Measurements from ENCODE around the gene FNDC7.
A peak's percentile ranks its signal among the peaks of the same experiment; 100 is the strongest.
"Not testable (repeated sequence)": the region's sequence is repeated elsewhere in the genome, so short reads cannot be mapped to it uniquely, and the experiment has no call there.

Gene FNDC7

DNA sequence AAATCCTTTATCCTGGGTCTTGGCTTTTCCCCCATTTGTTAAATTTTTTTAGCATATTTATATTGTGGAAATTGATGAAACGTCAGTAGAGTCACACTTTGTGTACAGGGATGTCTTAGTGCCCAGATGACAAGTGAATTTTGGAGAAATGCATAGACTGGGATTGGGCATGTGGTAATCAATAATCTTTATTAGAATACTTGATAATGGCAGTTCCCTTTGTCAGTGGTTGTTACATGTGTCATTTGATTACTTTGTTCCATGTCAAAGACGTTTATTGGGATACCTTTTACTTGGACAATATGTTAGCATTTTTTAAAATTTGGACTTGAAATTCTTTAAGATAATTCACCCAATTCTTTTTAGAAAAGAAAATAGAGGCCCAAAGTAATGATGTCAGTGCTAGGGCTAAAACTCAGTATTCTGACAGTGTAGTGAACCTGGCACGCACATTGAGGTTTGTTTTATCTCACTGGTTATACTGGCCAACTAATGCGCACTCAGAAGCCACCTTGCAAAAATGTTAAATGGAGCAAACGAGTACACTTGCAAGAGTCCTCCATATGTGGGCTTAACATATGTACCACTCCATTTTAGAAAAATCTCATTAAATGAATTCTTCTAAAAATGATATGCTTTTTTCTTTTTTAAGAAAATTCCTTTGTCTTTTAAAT lies 11.4 kb upstream of the FNDC7 start:
- DNase-seq, result no peak

DNA sequence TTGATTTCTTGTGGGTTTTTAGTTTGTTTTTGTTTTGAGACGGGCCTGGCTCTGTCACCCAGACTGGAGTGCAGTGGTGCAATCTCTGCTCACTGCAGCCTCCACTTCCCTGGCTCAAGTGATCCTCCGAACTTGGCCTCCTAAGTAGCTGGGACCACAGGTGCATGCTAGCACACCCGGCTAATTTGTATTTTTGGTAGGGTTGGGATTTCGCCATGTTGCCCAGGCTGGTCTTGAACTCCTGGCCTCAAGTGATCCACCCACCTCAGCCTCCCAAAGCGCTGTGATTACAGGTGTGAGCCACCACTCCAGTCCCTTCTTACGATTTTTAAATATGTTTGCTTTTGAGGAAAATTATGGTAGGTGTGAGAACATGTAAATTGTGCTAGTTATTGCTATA lies 10.6 kb upstream of the FNDC7 start:
- DNase-seq, result not testable (repeated sequence)

DNA sequence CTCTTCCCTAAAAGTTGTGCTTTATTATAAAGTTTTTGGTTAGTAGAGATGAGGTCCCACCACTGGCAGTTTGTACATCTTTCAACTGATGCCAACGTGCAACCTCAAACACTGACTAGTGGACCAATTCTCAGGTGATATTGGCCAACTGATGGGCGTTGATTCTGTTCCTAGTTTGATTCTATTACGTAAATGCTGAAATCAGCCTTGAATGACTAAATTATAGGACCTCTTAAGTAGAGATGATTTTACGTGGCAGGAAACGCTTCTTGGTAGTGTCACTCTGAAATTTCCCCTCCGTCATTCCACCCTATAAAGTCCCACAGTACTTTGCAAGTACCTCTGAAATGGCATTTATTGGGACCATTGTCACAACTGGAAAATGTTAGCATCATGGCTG lies 8.8 kb upstream of the FNDC7 start:
- DNase-seq, result no peak

DNA sequence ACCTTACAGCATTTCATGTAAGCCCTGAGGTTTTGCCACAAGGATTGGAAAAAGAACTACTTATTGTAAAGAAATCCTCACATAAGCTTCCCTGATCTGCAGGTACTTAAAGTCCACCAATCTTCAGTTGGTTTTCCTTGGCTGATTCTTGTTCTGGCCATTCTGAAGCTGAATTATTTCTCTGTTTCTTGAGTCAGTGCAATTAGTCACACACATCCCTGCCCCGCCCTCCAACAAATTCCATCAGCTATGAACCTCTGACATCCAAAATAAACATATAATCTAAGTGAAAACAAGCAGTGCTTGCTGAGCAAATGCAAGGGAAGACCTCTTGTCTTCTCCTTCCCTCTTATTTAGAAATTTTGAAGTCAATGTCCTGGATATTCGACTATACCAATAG lies 8.2 kb upstream of the FNDC7 start:
- DNase-seq, result no peak

DNA sequence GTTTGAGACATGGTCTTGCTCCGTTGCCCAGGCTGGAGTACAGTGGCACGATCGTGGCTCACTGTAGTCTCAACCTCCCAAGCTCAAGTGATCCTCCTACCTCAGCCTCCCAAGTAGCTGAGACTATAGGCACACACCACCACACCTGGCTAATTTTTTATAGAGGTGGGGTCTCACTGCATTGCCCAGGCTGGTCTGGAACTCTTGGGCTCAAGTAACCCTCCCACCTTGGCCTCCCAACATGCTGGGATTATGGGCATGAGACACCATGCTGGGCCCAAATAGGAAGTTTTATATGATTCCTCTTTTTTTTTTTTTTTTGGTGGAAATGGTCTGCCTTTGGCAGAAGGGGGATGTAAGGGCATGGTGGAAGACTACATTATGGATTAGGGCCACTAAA lies 6.1 kb upstream of the FNDC7 start:
- DNase-seq, result no peak

DNA sequence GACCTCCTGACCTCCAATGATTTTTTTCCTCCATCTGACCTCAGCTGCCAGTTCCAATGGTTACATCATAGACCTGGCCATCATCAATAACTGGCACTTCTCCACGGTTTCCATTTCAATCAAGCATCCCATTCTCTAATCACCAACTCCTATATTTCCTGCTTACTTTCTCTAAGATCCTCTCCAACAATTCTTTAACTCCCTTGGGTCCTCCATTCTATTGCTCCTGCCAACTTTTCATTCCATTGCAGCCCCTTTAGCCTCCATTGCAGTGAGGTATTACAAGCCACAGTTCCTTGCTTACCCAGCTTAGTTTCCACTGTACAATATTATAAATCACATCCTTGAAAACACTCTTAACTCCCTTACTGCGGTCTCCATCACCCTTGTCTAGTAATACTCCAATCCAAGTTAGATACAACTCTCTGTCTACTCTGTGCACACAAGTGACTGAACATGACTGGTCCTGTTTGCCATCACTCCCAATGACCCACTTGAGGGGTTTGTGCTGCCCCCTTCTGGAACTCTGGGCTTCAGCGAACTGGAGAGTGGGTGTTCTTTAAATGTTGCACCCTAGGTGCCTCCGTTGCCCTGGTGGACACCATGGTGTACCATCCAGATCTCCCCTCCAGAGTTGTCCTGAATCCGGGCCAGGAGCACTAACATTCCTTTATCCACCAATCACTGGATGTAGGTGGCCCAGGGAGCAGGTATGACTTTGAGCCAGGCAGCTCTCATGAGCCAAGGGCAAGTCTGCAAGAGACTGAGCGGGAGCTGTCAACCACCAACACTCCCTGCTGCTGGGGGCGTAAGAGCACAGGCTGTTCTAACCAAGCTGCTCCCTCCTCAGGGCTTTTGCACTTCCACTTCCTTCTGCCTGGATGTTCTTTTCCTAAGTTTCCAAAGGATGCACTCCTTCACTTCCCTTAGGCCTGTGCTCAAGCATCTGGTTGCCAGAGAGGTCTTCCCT lies 3.7 kb upstream of the FNDC7 start:
- no peak for DNase-seq

DNA sequence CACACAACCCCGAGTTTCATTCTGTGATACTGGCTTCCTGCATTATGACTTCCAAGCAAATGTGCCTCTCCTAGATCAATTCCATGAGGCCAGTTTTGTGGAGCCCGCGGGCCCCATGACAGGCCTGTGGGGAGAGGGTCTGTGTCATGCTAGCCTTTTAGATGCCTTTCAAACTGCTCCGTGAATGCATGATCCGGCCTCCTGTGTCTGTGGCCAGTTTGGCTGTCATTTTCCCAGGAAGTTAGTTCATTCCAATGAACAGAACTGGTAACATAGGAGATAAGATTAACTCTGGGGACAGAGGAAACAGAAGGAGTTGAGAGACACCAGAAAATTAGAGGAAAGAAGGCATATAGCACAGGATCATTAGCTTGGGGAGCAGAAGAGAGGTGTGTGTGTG lies 3.2 kb downstream of the FNDC7 start:
- no peak for DNase-seq

DNA sequence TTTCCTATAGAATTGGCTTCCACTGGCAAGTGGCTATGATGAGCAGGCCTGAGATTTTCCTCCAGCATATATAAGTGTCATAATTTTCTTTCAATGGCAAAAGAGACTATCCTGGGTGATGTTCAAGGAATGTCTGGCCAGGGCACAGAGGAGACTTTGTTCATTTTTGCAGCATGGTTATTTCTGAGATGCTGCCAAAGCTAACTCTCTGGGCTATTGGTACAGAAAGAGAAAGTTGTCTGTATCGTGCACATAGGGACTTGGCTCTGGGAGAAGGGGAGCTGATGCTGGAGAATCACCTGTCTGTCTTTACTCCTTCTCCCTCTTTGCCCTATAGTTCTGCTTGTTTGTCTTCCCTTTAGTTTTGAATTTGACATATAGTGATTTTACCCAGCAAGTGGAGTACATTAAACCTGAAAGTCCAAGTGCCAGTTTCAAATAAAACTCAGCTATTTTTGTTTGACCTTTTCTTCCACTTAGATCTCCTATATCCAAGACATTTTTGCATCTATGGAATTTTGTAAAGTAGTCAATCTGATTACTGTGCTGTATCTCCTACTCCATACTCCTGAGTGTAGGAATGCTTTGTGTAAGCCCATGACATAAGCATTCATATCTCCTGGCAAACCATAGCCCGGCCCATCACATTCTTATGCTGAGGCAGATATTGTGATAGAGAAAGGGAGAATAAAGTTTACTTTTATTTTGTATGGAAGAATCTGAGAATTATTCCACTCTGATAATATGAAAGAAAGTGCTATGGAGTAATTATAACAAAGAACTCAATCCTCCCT lies 3.9 kb downstream of the FNDC7 start:
- DNase-seq, result no peak

DNA sequence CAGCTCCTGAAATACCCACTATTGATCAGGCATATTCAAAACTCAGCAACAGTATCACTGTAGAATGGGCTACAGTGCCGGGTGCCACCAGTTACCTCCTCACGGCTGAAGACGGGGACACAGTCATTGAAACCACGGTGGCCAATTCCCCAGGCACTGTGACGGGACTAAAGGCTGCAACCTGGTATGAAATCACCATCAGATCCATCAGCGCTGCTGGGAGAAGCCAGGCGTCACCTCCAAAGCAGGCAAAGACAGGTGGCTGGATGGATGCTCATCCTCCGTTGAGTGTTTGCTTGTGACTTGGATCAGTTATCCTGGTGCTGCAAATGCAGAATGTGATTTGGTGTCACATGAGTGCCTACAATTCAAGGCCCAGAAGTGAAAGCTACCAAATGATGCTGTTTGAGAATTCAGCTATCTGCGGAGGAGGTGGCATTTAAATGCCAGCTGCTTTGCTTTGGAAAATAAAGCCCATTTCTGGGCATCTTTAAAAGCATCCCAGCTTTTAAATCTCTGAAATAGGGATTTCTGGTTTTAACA lies 5.1 kb downstream of the FNDC7 start:
- no peak for DNase-seq

DNA sequence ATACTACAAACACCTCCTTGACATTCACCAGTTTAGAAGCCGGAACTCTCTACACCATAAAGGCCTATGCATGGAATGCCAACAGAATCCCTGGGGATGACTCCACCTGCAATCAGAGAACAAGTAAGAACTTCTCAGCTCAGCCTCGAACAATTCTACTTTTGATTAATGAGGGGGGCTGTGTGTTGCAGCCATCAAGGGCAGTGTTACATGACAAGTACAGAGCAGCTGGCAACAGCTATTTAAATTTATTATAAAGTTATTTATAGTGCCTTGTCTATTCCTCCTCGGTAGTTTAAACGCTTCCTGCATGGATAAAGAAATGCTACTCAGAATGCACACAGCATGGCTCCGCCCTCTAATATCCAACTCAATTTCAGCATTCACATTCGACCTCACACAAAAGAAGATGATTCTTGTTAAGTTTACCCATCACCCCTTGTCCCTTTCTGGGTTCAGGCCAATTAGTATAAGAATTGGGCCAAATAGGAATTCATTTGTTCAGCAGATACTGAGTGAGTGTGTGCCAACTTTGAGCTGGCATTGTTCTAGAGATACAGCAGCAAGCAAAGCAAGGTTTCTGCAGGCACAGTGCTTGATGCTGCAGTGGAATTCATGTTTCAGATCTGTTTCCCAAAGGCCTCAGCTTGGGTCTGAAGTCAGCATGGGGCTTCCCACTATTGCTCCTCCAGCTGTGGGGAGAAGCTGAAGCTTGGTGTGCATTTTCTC lies 6.4 kb downstream of the FNDC7 start:
- DNase-seq, result no peak

DNA sequence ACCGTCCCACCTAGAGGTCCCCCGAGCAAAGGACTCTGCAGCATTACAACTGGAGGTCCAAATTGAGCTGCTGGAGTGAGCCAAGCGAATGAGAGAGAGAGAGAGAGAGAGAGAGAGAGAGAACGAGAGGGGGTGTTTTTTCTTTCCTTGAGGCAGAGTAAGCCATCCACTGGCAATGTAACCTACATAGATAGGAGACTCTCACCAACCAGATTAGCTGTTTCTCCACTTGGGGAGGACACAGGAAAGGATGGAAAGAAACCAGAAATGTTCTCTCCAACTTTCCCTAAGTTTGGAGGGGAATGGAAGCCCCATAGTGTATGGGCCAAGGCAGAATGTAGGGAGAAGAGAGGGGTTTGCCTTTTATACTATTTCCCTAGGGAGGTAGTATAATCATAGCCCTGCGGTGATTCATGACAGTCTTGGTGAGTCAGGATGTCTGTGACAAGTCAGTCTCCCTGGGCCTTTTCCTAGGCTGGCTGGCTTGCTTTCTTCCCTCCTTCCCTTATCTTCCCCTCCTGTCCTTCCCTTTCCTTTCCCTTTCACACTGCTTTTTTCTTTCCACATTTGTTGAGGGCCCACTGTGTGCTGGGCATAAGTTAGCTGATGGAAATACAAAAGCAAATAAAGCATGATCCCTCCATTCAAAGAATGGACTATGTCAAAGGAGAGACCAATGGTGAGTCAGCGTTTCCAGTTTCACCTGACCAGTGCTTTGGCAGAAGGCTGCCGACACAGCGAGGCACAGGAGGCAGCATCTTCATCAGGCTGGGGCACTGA lies 7.1 kb downstream of the FNDC7 start:
- no peak for DNase-seq

DNA sequence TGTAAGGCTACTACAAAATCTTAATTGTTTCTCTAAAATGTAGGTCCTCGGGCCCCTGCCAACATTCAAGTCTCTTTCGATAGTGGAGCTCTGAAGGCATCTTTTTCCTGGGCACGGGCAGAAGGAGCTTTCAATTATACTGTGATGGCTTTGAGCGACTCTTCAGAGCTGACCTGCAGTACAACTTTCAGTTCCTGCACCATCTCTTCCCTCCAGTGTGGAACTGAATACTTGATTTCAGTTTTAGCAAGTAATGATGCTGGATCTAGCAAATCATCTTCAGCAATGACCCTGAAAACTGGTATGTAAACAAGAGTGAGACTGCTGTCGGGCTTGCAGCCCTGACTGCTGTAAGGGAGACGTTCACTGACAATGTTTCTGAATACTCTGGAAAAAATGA lies 9.6 kb downstream of the FNDC7 start:
- DNase-seq, result no peak

DNA sequence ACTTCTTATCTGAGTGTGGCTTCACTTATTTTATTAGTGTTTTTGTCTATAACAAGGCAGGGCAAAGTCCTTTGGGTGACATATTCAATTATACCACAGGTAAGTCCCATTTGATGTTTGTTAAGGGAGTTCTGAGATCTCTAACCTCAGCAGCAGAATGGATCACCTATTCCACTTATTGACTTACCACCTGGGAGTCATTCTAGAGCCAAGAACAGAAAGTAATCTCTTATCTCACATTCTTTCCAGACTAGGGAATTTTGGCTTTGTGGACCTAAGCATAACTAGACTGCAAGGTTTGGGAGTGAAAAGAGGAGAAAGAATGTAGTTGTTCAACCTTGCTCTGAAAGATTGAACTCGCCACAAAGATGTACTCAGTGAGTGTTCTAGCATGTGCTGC lies 13.2 kb downstream of the FNDC7 start:
- no peak for DNase-seq

DNA sequence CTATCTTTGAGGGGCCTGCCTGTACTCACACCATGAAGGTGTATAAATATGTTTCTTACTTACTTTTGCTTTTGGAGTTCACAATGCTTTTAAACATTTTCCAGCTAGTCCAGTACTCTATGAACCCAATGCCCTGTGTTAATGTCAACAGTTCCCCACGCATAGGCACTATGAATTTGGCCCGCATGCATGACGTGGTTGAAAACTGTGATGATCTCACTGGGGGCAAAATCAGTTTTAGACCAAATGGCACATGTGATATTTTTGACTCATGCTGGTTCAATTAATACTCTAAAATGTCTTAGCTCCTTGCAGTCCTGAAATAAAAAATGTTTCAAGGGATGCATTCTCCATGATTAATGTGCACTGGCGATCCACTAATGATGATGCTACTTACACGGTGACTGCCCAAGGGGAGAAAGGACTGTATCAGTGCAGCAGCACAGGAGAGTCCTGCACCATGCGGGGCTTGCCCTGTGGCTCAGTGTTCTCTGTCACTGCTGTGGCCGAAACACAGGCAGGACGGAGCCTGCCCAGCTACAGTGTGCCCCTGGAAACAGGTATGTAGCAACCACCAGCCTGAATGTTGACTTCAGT lies 15.7 kb downstream of the FNDC7 start:
- no peak for DNase-seq

DNA sequence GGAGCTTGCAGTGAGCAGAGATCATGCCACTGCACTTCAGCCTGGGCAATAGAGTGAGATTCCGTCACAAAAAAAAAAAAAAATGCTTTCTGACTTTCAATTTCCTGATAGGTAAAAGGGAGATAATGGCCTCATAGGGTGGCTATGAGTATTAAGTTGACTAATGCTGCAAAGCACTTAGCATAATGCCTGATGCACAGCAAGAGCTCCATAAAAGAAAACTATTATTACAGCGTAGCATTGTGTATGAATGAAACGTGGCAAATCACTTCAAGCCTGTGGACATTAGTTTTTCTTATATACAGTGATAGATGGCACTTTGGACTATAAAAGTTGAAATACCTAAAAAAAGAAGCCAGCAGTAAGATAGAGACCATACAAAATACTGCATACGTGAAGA lies 16.8 kb downstream of the FNDC7 start:
- DNase-seq, result no peak

DNA sequence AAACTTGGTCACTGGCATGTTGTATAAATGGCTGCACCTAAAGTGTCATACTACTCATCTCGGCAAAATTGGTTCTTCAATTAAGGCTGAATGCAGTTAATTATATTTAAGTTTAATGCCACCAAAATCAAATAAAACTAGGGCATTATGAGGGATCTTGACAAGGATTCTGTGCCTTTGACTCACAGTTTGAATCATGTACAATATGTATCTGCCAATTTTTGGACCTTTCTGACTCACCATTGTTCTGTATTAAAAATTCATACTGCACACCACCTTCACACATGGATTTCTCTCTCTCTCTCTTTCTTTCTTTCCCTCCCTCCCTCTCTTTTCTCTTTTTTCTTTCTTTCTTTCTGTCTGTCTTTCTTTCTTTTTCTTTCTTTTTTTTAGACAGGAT lies 19.7 kb downstream of the FNDC7 start:
- no peak for DNase-seq

DNA sequence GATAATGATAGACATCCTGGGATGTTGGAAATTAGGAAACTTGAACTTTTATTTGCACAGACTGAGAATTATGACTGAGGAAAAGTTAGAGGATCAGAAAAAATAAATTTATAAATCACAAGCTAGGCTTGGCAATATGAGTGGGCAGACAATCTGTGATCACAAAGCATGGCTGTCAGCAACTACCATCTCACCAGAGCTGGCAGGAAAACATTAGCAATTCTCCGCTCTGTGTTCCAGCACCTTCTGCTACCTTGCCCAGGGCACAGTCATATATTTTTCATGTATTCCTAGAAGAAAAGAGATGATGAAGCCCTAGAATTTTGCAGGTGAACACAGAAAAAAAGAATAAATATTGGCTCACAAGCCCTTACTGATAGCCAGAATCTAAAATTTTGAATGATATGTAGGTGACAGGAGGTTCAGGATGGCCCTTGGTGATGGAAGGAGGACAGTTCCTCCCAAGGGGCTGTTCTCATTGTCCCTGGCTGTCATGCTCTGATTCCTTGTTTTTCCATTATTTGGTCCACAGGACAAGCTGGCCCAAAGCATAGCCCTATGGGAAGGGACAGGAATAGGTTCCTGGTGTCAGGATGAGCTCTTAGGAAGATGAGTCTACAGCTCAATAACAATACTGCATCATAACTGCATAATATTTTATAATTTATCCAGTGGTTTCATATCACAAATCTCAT lies 21.6 kb downstream of the FNDC7 start:
- DNase-seq, result no peak

DNA sequence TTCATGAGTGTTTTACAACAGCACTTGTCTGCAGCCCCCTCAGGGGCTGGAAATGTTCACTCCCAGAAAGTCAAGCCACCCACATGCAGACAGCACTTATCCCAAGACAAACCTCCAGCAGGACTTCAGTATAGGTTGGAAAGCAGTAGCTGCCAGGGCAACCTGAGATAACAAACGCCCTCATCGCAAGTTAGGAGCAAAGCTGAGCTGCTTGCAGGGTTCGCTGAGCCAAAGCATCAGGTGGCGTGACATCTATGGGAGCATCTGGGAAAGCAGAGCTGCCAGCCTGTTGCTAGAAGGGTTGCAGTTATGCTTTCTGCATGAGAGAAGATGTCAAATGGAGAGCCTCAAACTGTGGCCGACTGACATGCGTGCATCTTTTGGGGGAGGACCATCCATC lies 29.5 kb downstream of the FNDC7 start:
- no peak for DNase-seq

DNA sequence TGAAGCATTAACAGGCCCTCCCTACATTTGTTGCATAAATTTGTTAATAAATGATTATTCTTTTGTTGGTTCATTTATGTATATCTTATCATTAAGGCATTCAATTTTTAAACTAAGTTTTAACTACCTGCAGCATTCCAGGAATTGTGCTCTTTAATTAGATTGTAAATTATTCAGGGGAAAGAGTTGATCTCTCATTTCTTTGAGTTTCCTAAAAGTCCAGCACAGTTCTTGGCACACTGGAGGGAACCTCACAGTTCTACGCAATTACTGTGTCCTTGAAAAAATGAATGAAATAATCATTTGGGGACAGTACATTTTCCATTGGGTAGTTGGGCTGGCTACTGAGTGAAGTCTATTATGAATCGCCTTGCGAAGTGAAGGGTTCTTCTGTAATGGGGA lies 33.3 kb downstream of the FNDC7 start:
- DNase-seq, result no peak

DNA sequence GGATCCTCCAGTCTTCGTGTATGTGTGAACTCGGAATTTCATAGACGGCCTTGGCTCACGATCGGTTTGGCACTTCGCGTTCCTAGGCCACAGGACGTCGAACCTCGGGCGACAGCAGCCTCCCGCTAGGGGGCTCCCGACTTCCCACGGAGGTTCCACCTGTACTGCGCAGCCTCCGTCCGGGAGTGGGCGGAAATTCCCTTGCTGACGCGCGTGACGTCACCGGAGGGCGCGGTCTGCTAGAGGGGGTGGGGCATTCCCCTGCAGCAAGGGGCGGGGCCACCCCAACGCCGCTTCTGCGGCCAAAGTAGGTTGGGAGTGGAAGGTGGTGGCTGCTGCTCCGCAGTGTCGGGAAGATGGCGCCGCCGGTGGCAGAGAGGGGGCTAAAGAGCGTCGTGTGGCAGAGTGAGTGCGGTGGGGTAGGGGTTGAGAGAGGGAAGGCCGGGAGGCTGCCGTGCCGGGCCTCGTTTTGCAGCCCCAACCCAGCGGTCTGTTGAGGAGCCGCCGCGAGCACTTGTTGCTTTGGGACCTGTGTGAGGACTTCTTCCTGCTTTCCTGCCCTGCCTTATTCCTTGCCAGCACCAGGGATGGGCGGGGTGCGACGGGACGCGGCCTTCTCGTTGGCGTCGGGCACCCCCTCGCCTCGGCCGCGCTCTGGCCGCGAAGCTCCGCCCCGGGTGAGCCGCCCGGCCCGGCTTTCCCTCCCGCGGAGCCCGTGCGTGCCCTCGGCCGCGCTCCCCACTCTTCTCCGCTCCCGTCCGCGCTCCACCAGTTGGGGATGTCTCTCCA lies 33.9 kb downstream of the FNDC7 start, which contains the start of gene STXBP3:
Gene STXBP3 (plus strand): TSS at position 293 of the 789 bp plus-strand sequence. CDS start 64 bp downstream, at position 357.
- peak; percentile 88 for DNase-seq
